Measurements from ENCODE around the gene CHST14.

CHST14 gene

DNA sequence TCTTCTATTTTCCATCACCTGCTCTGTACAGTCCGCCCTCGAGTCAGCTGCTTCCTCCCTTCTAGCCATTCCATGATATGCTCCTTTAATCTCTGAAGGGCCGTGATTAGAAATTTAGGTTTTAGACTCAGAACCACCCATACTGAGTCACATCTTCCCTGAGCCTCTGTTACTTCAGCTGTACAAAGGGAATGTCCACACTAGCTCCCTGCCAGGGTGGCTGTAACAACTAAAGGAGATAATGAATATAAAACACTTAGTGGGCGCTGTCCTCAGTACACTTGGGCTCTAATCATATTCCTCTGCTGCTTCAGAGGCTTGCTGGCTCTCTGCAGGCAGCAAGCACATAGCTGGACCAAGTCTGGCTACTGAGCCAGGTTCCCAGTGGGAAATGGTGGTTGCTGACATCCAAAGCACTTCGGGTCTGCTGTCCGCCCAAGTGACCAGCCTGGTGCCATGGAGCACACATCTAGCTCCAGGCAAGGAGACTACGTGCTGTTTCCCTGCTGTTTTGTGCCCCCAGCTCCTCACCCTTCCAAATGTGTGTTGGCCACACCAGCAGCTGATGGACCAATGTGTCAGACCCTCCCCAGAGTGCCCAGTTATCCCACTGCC is 901 bp upstream of the CHST14 start:
- peak overlapping the region; percentile 70; the same call in 1 of the 2 replicates for H3K9ac ChIP-seq (ENCODE audit: low read length)
- peaks cover 18% of the 10 kb centered on the region for H3K4me1 ChIP-seq (ENCODE audit: insufficient read depth, low read length, severe bottlenecking)
- no peaks in the 10 kb centered on the region for H3K27me3 ChIP-seq (ENCODE audit: insufficient read depth, low read length)
- no peak overlapping the region for H2AFZ ChIP-seq (ENCODE audit: low read length)
- H3K4me2 ChIP-seq (ENCODE audit: low read length) = peak overlapping the region; percentile 72
- peaks cover 20% of the 10 kb centered on the region; the same call in 1 of the 2 replicates for H3K36me3 ChIP-seq (ENCODE audit: insufficient read depth, low read length)
- H3F3A ChIP-seq (ENCODE audit: insufficient read depth, low read length) = peaks cover 8% of the 10 kb centered on the region; the same call in 1 of the 2 replicates
- no peaks in the 10 kb centered on the region for H3K79me2 ChIP-seq (ENCODE audit: insufficient read depth, low read length)
- no peaks in the 10 kb centered on the region for H3K9me2 ChIP-seq (ENCODE audit: low read depth, low read length)
- H3K27ac ChIP-seq (ENCODE audit: low read depth, low read length, poor library complexity, severe bottlenecking) = peak overlapping the region; percentile 48
- H3K9me3 ChIP-seq (ENCODE audit: low read length) = no peaks in the 10 kb centered on the region
- H4K20me1 ChIP-seq (ENCODE audit: insufficient read depth, low read length) = no peaks in the 10 kb centered on the region
- peak overlapping the region; percentile 55 for H3K4me3 ChIP-seq (ENCODE audit: low read depth, low read length, poor library complexity, severe bottlenecking)
- no peak for TF ChIP-seq EZH2 (IDR thresholded peaks at IDR 0.05; ENCODE audit: borderline replicate concordance, low read length)
- TF ChIP-seq, protein P1, sequence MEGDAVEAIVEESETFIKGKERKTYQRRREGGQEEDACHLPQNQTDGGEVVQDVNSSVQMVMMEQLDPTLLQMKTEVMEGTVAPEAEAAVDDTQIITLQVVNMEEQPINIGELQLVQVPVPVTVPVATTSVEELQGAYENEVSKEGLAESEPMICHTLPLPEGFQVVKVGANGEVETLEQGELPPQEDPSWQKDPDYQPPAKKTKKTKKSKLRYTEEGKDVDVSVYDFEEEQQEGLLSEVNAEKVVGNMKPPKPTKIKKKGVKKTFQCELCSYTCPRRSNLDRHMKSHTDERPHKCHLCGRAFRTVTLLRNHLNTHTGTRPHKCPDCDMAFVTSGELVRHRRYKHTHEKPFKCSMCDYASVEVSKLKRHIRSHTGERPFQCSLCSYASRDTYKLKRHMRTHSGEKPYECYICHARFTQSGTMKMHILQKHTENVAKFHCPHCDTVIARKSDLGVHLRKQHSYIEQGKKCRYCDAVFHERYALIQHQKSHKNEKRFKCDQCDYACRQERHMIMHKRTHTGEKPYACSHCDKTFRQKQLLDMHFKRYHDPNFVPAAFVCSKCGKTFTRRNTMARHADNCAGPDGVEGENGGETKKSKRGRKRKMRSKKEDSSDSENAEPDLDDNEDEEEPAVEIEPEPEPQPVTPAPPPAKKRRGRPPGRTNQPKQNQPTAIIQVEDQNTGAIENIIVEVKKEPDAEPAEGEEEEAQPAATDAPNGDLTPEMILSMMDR (IDR thresholded peaks at IDR 0.05; ENCODE audit: low read length) = no peak

DNA sequence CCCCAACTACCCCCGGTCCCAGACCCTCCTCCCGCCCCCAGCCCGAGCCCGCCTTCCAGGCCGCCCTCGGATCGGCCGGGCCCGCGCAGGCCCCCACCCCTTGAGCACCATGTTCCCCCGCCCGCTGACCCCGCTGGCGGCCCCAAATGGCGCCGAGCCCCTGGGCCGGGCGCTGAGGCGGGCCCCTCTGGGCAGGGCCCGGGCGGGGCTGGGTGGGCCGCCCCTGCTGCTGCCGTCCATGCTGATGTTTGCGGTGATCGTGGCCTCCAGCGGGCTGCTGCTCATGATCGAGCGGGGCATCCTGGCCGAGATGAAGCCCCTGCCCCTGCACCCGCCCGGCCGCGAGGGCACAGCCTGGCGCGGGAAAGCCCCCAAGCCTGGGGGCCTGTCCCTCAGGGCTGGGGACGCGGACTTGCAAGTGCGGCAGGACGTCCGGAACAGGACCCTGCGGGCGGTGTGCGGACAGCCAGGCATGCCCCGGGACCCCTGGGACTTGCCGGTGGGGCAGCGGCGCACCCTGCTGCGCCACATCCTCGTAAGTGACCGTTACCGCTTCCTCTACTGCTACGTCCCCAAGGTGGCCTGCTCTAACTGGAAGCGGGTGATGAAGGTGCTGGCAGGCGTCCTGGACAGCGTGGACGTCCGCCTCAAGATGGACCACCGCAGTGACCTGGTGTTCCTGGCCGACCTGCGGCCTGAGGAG is 472 bp downstream of the CHST14 start:
- Histone ChIP-seq H3K27ac (ENCODE audit: low read depth, low read length, poor library complexity, severe bottlenecking) (no peak overlapping the region), H3K9me2 (ENCODE audit: low read depth, low read length) (no peaks in the 10 kb centered on the region), H3K36me3 (ENCODE audit: insufficient read depth, low read length) (0 out of 2 replicates have a peak, but pooled peaks cover 7% of the 10 kb centered on the region), H2AFZ (ENCODE audit: low read length) (no peak overlapping the region), H3K27me3 (ENCODE audit: insufficient read depth, low read length) (no peaks in the 10 kb centered on the region), H3K4me1 (ENCODE audit: insufficient read depth, low read length, severe bottlenecking) (peaks cover 18% of the 10 kb centered on the region), H4K20me1 (ENCODE audit: insufficient read depth, low read length) (no peaks in the 10 kb centered on the region), H3F3A (ENCODE audit: insufficient read depth, low read length) (peaks cover 8% of the 10 kb centered on the region; the same call in 1 of the 2 replicates), H3K79me2 (ENCODE audit: insufficient read depth, low read length) (no peaks in the 10 kb centered on the region), H3K4me3 (ENCODE audit: low read depth, low read length, poor library complexity, severe bottlenecking) (peak overlapping the region; percentile 82), H3K9me3 (ENCODE audit: low read length) (no peaks in the 10 kb centered on the region), H3K4me2 (ENCODE audit: low read length) (peak overlapping the region; percentile 100), H3K9ac (ENCODE audit: low read length) (peak overlapping the region; percentile 77)
- TF ChIP-seq, protein P1 (IDR thresholded peaks at IDR 0.05; ENCODE audit: low read length) = no peak
- TF ChIP-seq EZH2 (IDR thresholded peaks at IDR 0.05; ENCODE audit: borderline replicate concordance, low read length) = no peak

DNA sequence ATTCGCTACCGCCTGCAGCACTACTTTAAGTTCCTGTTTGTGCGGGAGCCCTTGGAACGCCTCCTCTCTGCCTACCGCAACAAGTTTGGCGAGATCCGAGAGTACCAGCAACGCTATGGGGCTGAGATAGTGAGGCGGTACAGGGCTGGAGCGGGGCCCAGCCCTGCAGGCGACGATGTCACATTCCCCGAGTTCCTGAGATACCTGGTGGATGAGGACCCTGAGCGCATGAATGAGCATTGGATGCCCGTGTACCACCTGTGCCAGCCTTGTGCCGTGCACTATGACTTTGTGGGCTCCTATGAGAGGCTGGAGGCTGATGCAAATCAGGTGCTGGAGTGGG is 995 bp downstream of the CHST14 start:
- no peak overlapping the region for H3K27ac ChIP-seq (ENCODE audit: low read depth, low read length, poor library complexity, severe bottlenecking)
- TF ChIP-seq, protein P1 (IDR thresholded peaks at IDR 0.05; ENCODE audit: low read length) = no peak
- no peak for TF ChIP-seq EZH2 (IDR thresholded peaks at IDR 0.05; ENCODE audit: borderline replicate concordance, low read length)

More for the DNA sequence above, 995 bp downstream of the CHST14 start:
- Histone ChIP-seq H3K79me2 (ENCODE audit: insufficient read depth, low read length) (no peaks in the 10 kb centered on the region), H3K27me3 (ENCODE audit: insufficient read depth, low read length) (no peaks in the 10 kb centered on the region), H2AFZ (ENCODE audit: low read length) (no peak overlapping the region), H3K4me1 (ENCODE audit: insufficient read depth, low read length, severe bottlenecking) (peaks cover 18% of the 10 kb centered on the region), H4K20me1 (ENCODE audit: insufficient read depth, low read length) (no peaks in the 10 kb centered on the region), H3K36me3 (ENCODE audit: insufficient read depth, low read length) (0 out of 2 replicates have a peak, but pooled peaks cover 2% of the 10 kb centered on the region), H3K4me3 (ENCODE audit: low read depth, low read length, poor library complexity, severe bottlenecking) (peak overlapping the region; percentile 82), H3K9me3 (ENCODE audit: low read length) (no peaks in the 10 kb centered on the region), H3K4me2 (ENCODE audit: low read length) (peak overlapping the region; percentile 100), H3F3A (ENCODE audit: insufficient read depth, low read length) (peaks cover 8% of the 10 kb centered on the region; the same call in 1 of the 2 replicates), H3K9me2 (ENCODE audit: low read depth, low read length) (no peaks in the 10 kb centered on the region), H3K9ac (ENCODE audit: low read length) (peak overlapping the region; percentile 77)
